Mesenchymal stem cell (in vitro differentiated cells and primary cell): ENCODE results near the gene ACACB.

Experiments
- DNase-seq: peaks from one replicate; pipeline ENCODE4 v3.0.0-alpha.2; 2013
- H2AFZ ChIP-seq: one replicate; pipeline ENCODE4 v1.6.1; 2013; ENCODE audit warnings: low read depth, mild to moderate bottlenecking, control low read depth, inconsistent platforms, low read length, moderate library complexity
- H2AK5ac ChIP-seq: 2 replicates; pipeline ENCODE4 v1.6.1; 2013; ENCODE audit warnings: low read length, moderate library complexity, mild to moderate bottlenecking, inconsistent platforms; ENCODE audit not compliant: severe bottlenecking
- H2BK120ac ChIP-seq: one replicate; pipeline ENCODE4 v1.6.1; 2013; ENCODE audit warnings: low read depth, mild to moderate bottlenecking, inconsistent platforms, low read length, moderate library complexity
- H2BK12ac ChIP-seq, 2 experiments: one replicate each; pipeline ENCODE4 v1.6.1; 2013; ENCODE audit warnings: inconsistent platforms in 2 of 2, low read length in 2 of 2, mild to moderate bottlenecking in 2 of 2, moderate library complexity in 2 of 2, control low read depth in 1 of 2
- H2BK15ac ChIP-seq: one replicate; pipeline ENCODE4 v1.6.1; 2013; ENCODE audit warnings: mild to moderate bottlenecking, low read depth, inconsistent platforms; ENCODE audit not compliant: poor library complexity, severe bottlenecking
- H2BK5ac ChIP-seq: 2 replicates; pipeline ENCODE4 v1.6.1; 2013; ENCODE audit warnings: low read depth, mild to moderate bottlenecking, low read length, control low read depth, inconsistent platforms; ENCODE audit not compliant: poor library complexity, severe bottlenecking
- H3K14ac ChIP-seq, 2 experiments: one replicate each; pipeline ENCODE4 v1.6.1; 2013; ENCODE audit warnings: inconsistent platforms in 2 of 2, low read length in 2 of 2, control low read depth in 1 of 2, mild to moderate bottlenecking in 1 of 2, moderate library complexity in 1 of 2
- H3K18ac ChIP-seq, 2 experiments: one replicate each; pipeline ENCODE4 v1.6.1; 2013; ENCODE audit warnings: inconsistent platforms in 2 of 2, low read length in 2 of 2, control low read depth in 1 of 2, low read depth in 1 of 2, mild to moderate bottlenecking in 1 of 2
- H3K23ac ChIP-seq, 2 experiments: one replicate each; pipeline ENCODE4 v1.6.1; 2013; ENCODE audit warnings: inconsistent platforms in 2 of 2, low read length in 2 of 2, mild to moderate bottlenecking in 2 of 2, moderate library complexity in 2 of 2, control low read depth in 1 of 2
- H3K27ac ChIP-seq: 2 replicates; pipeline ENCODE4 v1.5.1; 2013; ENCODE audit warnings: mild to moderate bottlenecking, moderate library complexity, low read length, control low read depth, inconsistent platforms; ENCODE audit not compliant: poor library complexity, severe bottlenecking
- H3K27me3 ChIP-seq, 2 experiments: 2 replicates each; pipeline versions ENCODE4 v1.6.1 to v1.7.0; 2013; ENCODE audit warnings: low read length in 2 of 2, mild to moderate bottlenecking in 2 of 2, moderate library complexity in 2 of 2, control low read depth in 1 of 2, inconsistent platforms in 1 of 2; ENCODE audit not compliant: control insufficient read depth in 1 of 2, insufficient read depth in 1 of 2
- H3K36me3 ChIP-seq, 2 experiments: 2 replicates each; pipeline versions ENCODE4 v1.6.1 to v1.7.0; 2013; ENCODE audit warnings: low read length in 2 of 2, control low read depth in 1 of 2, inconsistent platforms in 1 of 2, low read depth in 1 of 2, mild to moderate bottlenecking in 1 of 2; ENCODE audit not compliant: insufficient read depth in 2 of 2, control insufficient read depth in 1 of 2
- H3K4ac ChIP-seq, 2 experiments: one replicate each; pipeline ENCODE4 v1.6.1; 2013; ENCODE audit warnings: inconsistent platforms in 2 of 2, low read length in 2 of 2, mild to moderate bottlenecking in 2 of 2, moderate library complexity in 2 of 2, control low read depth in 1 of 2, low read depth in 1 of 2
- H3K4me1 ChIP-seq: 2 replicates; pipeline ENCODE4 v1.6.1; 2013; ENCODE audit warnings: low read depth, low read length, control low read depth; ENCODE audit not compliant: control insufficient read depth, insufficient read depth
- H3K4me2 ChIP-seq: 2 replicates; pipeline ENCODE4 v1.6.1; 2013; ENCODE audit warnings: low read length, mild to moderate bottlenecking, inconsistent platforms; ENCODE audit not compliant: poor library complexity, severe bottlenecking
- H3K4me3 ChIP-seq, 2 experiments: 2 replicates each; pipeline versions ENCODE4 v1.5.1 to v1.7.0; 2013; ENCODE audit warnings: low read length in 2 of 2, mild to moderate bottlenecking in 2 of 2, control low read depth in 1 of 2, low read depth in 1 of 2; ENCODE audit not compliant: insufficient read depth in 1 of 2
- H3K79me1 ChIP-seq: replicated peaks from 2 replicates; pipeline ENCODE4 v1.6.1; 2013; ENCODE audit warnings: mild to moderate bottlenecking, control low read depth, low read length, inconsistent platforms; ENCODE audit not compliant: poor library complexity, severe bottlenecking
- H3K9ac ChIP-seq: 2 replicates; pipeline ENCODE4 v1.7.0; 2013; ENCODE audit warnings: mild to moderate bottlenecking, low read length, moderate library complexity
- H3K9me3 ChIP-seq: 2 replicates; pipeline ENCODE4 v1.7.0; 2013; ENCODE audit warnings: mild to moderate bottlenecking, low read length; ENCODE audit not compliant: control insufficient read depth
- H4K8ac ChIP-seq: one replicate; pipeline ENCODE4 v1.6.1; 2013; ENCODE audit warnings: inconsistent platforms, mild to moderate bottlenecking, low read length, moderate library complexity
- H4K91ac ChIP-seq: one replicate; pipeline ENCODE4 v1.6.1; 2013; ENCODE audit warnings: mild to moderate bottlenecking, low read length, inconsistent platforms
- WGBS: methylation state at CpG from one replicate; pipeline ENCODE4 v1.1.7; 2013; ENCODE audit warnings: mixed read lengths; 5-methylcytosine and 5-hydroxymethylcytosine counted together

Gene ACACB

DNA sequence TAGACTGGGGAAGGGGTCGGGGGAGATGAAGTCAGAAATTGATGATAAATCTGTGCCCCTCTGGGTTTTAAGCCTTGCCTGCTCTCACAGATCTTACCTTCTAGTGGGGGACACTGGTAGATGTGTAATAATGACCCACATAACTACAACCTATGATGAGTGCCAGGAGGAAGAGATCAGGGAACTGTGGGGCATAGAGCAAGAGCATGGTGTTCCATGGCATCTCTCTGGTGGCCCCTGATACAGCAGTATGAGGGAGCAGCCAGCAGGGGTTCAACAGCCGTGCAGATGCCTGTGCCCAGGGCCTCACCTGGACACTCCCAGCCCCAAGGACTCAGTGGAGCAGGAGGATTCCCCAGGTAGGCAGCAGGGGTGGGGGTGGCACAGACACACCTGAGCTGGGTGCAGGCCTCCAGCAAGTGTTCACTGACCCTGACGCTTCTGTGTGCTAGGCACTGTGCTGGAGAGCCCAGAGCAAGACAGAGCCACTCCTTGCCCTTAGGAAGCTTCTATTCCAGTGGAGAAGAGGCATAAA is 5.0 kb downstream of the ACACB start:
- Histone ChIP-seq H2BK12ac (no peak overlapping the region), H3K27me3 (no peaks in the 10 kb centered on the region), H3K9me3 (no peaks in the 10 kb centered on the region), H3K4me1 (no peaks in the 10 kb centered on the region), H3K36me3 (no peaks in the 10 kb centered on the region), H3K4me2 (no peak overlapping the region), H2BK120ac (no peak overlapping the region), H3K9ac (no peak overlapping the region), H2BK15ac (no peak overlapping the region), H3K14ac (no peak overlapping the region), H2BK5ac (no peak overlapping the region), H2AFZ (no peak overlapping the region), H3K23ac (no peak overlapping the region), H3K18ac (no peak overlapping the region), H3K79me1 (no peaks in the 10 kb centered on the region), H4K8ac (no peak overlapping the region), H3K27ac (no peak overlapping the region), H2AK5ac (no peak overlapping the region), H4K91ac (no peak overlapping the region), H3K4ac (no peak overlapping the region), H3K4me3 (no peak overlapping the region)
- WGBS, result 73% methylated on average over 3 of the region's 3 CpGs
- DNase-seq, result no peak

DNA sequence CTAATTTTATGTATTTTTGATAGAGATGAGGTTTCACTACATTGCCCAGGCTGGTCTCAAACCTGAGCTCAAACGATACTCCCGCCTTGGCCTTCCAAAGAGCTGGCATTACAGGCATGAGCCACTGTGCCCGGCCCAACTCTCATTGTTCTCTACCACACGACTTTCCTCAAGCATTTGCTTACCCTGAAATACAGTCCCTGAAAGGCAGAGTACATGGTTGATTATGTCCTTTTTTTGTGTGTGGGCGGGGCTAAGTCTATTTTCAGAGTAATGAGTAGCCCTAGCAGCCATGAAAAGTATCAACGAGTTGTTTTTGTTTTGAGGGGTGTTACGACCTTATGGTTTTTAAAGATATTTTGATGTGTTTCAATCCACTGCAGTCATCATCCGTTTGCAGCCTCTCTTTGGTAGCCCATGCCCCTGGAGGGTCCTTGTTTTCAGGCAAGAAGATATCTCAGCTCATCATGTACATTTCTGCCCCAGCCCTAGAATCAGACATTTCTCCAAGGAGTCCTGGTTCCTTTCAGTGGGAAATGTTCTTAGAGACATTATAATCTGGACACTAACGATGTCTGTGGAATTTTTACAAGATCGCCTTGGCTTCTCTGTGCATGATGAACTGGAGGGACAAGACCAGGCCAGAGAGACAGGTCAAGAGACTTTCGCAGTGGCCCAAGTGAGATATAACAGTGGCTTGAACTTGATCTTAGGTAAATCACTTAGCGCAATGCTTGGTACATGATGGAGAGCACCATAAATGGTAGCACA is 8.7 kb downstream of the ACACB start:
- no peaks in the 10 kb centered on the region for H3K27me3 ChIP-seq
- no peaks in the 10 kb centered on the region for H3K36me3 ChIP-seq
- no peak overlapping the region for H3K23ac ChIP-seq
- no peak overlapping the region for H3K4me2 ChIP-seq
- H2BK12ac ChIP-seq, result no peak overlapping the region
- no peaks in the 10 kb centered on the region for H3K4me1 ChIP-seq
- no peak overlapping the region for H2AFZ ChIP-seq
- H2AK5ac ChIP-seq, result no peak overlapping the region
- no peak overlapping the region for H4K8ac ChIP-seq
- no peak overlapping the region for H2BK5ac ChIP-seq
- H2BK120ac ChIP-seq, result no peak overlapping the region
- H3K9ac ChIP-seq, result no peak overlapping the region
- H3K18ac ChIP-seq, result no peak overlapping the region
- WGBS, result 80% methylated on average over 11 of the region's 12 CpGs
- no peak overlapping the region for H2BK15ac ChIP-seq
- no peak overlapping the region for H3K4ac ChIP-seq
- no peak overlapping the region for H4K91ac ChIP-seq
- DNase-seq, result no peak
- no peak overlapping the region for H3K14ac ChIP-seq
- no peak overlapping the region for H3K27ac ChIP-seq
- no peak overlapping the region for H3K4me3 ChIP-seq
- no peaks in the 10 kb centered on the region for H3K9me3 ChIP-seq
- no peaks in the 10 kb centered on the region for H3K79me1 ChIP-seq

DNA sequence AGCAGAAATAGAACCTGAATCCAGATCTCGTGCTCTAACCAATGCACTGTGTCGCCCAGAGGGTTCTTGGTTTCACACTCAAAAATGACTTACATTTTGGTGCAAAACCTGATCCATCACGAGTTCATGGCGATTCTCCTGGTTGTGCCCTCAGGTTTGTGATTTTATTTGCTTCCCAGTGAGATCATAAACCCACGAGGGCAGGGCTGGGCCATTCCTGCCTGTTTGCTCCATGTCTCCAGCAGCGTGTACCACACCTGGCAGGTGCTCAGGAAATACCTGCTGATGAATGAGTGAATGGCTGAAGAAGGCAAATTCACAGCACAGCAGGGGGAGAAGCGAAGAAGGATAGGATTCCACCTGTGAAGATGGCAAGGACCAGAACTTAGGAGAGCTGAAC is 9.4 kb downstream of the ACACB start:
- H2AFZ ChIP-seq, result no peak overlapping the region
- no peak overlapping the region for H3K4me3 ChIP-seq
- H3K23ac ChIP-seq, result no peak overlapping the region
- no peak overlapping the region for H3K4ac ChIP-seq
- no peaks in the 10 kb centered on the region for H3K9me3 ChIP-seq
- H3K4me1 ChIP-seq, result no peaks in the 10 kb centered on the region
- no peak overlapping the region for H2BK120ac ChIP-seq
- H3K79me1 ChIP-seq, result no peaks in the 10 kb centered on the region
- no peak overlapping the region for H3K27ac ChIP-seq
- no peak overlapping the region for H3K9ac ChIP-seq
- no peak overlapping the region for H4K8ac ChIP-seq
- no peaks in the 10 kb centered on the region for H3K36me3 ChIP-seq
- no peak overlapping the region for H3K4me2 ChIP-seq
- no peak overlapping the region for H2BK12ac ChIP-seq
- H4K91ac ChIP-seq, result no peak overlapping the region
- DNase-seq, result no peak
- no peak overlapping the region for H2AK5ac ChIP-seq
- no peak overlapping the region for H3K18ac ChIP-seq
- no peak overlapping the region for H3K14ac ChIP-seq
- WGBS, result 79% methylated on average over 7 of the region's 7 CpGs
- no peak overlapping the region for H2BK5ac ChIP-seq
- no peak overlapping the region for H2BK15ac ChIP-seq
- peaks cover 0 to 4% of the 10 kb centered on the region in 2 experiments for H3K27me3 ChIP-seq

DNA sequence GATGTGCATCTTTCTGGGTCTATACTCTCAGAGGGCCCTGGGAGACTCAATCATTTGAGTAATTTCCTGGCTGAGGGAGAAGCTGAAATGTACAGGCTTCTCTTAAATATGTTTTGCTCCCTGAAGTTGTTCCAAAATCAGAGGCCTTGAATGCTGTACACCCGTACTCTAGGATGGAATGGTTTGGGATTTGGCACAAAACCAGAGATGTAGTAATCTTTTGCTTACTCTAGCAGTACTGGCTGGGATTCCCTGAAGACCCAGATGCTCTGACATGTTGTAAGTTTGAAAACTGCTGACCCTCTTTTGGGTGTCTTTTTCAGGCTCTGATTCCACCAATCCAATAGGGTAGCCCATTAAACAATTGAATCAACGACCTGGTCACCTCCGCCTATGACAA is 10.4 kb downstream of the ACACB start:
- no peaks in the 10 kb centered on the region for H3K79me1 ChIP-seq
- H2AFZ ChIP-seq, result no peak overlapping the region
- 76% methylated on average over 3 of the region's 3 CpGs for WGBS
- no peak overlapping the region for H3K14ac ChIP-seq
- DNase-seq, result no peak
- H3K9me3 ChIP-seq, result no peaks in the 10 kb centered on the region
- no peaks in the 10 kb centered on the region for H3K36me3 ChIP-seq
- H3K27me3 ChIP-seq, result peaks cover 2 to 10% of the 10 kb centered on the region in 2 experiments
- H2BK12ac ChIP-seq, result no peak overlapping the region
- H3K4ac ChIP-seq, result no peak overlapping the region
- no peak overlapping the region for H2BK15ac ChIP-seq
- no peaks in the 10 kb centered on the region for H3K4me1 ChIP-seq
- no peak overlapping the region for H4K8ac ChIP-seq
- H3K4me3 ChIP-seq, result no peak overlapping the region
- no peak overlapping the region for H3K27ac ChIP-seq
- H2BK5ac ChIP-seq, result no peak overlapping the region
- H3K18ac ChIP-seq, result no peak overlapping the region
- H2AK5ac ChIP-seq, result no peak overlapping the region
- H3K23ac ChIP-seq, result no peak overlapping the region
- H4K91ac ChIP-seq, result no peak overlapping the region
- H3K9ac ChIP-seq, result no peak overlapping the region
- H3K4me2 ChIP-seq, result no peak overlapping the region
- no peak overlapping the region for H2BK120ac ChIP-seq
